Measurements from ENCODE around the gene CES3. TPM values are rescaled to one million over a fixed set of nuclear protein-coding genes. Genes with fewer than 3 reads are reported as not detected.

The CES3 gene
- total and polyA plus RNA-seq, 9 of the 15 experiments (the other 6 are each of a cell fraction or from before 2014, with no cell fraction given): 0.06 to 2.2 (median 0.68) TPM

DNA sequence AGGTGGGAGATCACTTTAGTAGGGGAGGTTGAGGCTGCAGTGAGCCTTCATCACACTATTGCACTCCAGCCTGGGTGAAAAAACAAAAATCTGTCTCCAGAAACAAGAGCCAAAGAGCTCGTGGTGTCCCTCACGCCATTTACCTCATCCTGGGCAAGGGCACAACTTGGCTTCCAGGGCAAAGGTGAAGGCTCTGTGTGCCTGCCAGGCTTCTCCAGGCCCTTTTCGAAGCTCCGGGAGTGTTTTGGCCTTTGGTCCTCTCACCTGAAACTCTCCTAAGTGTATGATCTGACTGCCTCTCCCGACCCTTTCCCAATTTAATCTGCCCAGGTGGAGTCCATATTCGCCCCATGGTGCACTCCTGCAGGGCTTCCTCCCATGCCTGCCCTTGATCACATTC, 11.6 kb upstream of the CES3 start:
- Histone ChIP-seq H3K27ac (ENCODE audit: extremely low read depth, low read depth, low read length) (no peak overlapping the region), H3K4me1 (replicated peaks in 1 of 2; ENCODE audit: control insufficient read depth in 2 of 2, insufficient read depth in 2 of 2, low read length in 2 of 2) (peaks cover 7 to 11% of the 10 kb centered on the region in 2 experiments; a peak in 1 of 5 replicates), H2AFZ (ENCODE audit: low read depth, low read length) (no peak overlapping the region), H4K20me1 (replicated peaks; ENCODE audit: control insufficient read depth, insufficient read depth, low read length) (no peaks in the 10 kb centered on the region), H3K9me3 (replicated peaks; ENCODE audit: control insufficient read depth, insufficient read depth, low read depth, low read length) (peaks cover 2% of the 10 kb centered on the region), H3K36me3 (ENCODE audit: control insufficient read depth, insufficient read depth, low read length) (no peaks in the 10 kb centered on the region), H3K9ac (ENCODE audit: insufficient read depth in 1 of 2, low read depth in 2 of 2, low read length in 2 of 2) (no peak overlapping the region), H3K27me3 (ENCODE audit: control insufficient read depth in 2 of 2, insufficient read depth in 2 of 2, low read length in 2 of 2) (no peaks in the 10 kb centered on the region), H3K9me1 (ENCODE audit: control insufficient read depth, insufficient read depth, low read length) (no peaks in the 10 kb centered on the region), H3K4me2 (ENCODE audit: insufficient read depth, low read length) (no peak overlapping the region), H3K79me2 (ENCODE audit: control insufficient read depth, insufficient read depth, low read length) (no peaks in the 10 kb centered on the region), H3K4me3 (no peak overlapping the region)
- DNase-seq (ENCODE audit: extremely low read depth in 1 of 4, low spot score in 3 of 4): no peak
- ATAC-seq: no peak
- ChIA-PET CTCF (ENCODE audit: low intra/inter-chr PET ratio) (no interaction called here), POLR2A (no interaction called here)
- in situ Hi-C loops (cut with MboI) (no loop called here), intact Hi-C loops (cut with micrococcal nuclease) (loop anchor here (5.0 kb wide), 2 partner anchors 52 to 153 kb away; no protein-coding TSS in a partner anchor)
- no peak for FAIRE-seq
- 45% methylated on average over 6 of the region's 6 CpGs for WGBS (ENCODE audit: insufficient coverage, low coverage, missing lambda C conversion rate)
- BruUV-seq (replicated peaks): no TSS peak
- TF ChIP-seq, protein P1, sequence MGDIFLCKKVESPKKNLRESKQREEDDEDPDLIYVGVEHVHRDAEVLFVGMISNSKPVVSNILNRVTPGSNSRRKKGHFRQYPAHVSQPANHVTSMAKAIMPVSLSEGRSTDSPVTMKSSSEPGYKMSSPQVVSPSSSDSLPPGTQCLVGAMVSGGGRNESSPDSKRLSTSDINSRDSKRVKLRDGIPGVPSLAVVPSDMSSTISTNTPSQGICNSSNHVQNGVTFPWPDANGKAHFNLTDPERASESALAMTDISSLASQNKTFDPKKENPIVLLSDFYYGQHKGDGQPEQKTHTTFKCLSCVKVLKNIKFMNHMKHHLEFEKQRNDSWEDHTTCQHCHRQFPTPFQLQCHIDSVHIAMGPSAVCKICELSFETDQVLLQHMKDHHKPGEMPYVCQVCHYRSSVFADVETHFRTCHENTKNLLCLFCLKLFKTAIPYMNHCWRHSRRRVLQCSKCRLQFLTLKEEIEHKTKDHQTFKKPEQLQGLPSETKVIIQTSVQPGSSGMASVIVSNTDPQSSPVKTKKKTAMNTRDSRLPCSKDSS (IDR thresholded peaks at IDR 0.05; ENCODE audit: low read depth, partially characterized antibody): no peak
- TF ChIP-seq ZNF184 (CRISPR knock-in tag; IDR thresholded peaks at IDR 0.05) (no peak), KDM1A (IDR thresholded peaks at IDR 0.05) (no peak), CHD1 (IDR thresholded peaks at IDR 0.05; ENCODE audit: low read length) (no peak), NEUROD1 (IDR thresholded peaks at IDR 0.05; ENCODE audit: borderline replicate concordance, low read depth, low read length, partially characterized antibody) (no peak), BCOR (IDR thresholded peaks at IDR 0.05) (no peak), BHLHE40 (IDR thresholded peaks at IDR 0.05; ENCODE audit: low read length) (no peak), JUND (IDR thresholded peaks at IDR 0.05; ENCODE audit: borderline replicate concordance, low read depth, low read length) (no peak), JUND (tag; IDR thresholded peaks at IDR 0.05; ENCODE audit: borderline replicate concordance, low read depth, low read length) (no peak), CBX2 (IDR thresholded peaks at IDR 0.05; ENCODE audit: insufficient read depth, low read length, poor library complexity, severe bottlenecking) (no peak), CHCHD3 (CRISPR knock-in tag; IDR thresholded peaks at IDR 0.05) (no peak), HLTF (IDR thresholded peaks at IDR 0.05) (no peak)
- TF ChIP-seq, protein P2, sequence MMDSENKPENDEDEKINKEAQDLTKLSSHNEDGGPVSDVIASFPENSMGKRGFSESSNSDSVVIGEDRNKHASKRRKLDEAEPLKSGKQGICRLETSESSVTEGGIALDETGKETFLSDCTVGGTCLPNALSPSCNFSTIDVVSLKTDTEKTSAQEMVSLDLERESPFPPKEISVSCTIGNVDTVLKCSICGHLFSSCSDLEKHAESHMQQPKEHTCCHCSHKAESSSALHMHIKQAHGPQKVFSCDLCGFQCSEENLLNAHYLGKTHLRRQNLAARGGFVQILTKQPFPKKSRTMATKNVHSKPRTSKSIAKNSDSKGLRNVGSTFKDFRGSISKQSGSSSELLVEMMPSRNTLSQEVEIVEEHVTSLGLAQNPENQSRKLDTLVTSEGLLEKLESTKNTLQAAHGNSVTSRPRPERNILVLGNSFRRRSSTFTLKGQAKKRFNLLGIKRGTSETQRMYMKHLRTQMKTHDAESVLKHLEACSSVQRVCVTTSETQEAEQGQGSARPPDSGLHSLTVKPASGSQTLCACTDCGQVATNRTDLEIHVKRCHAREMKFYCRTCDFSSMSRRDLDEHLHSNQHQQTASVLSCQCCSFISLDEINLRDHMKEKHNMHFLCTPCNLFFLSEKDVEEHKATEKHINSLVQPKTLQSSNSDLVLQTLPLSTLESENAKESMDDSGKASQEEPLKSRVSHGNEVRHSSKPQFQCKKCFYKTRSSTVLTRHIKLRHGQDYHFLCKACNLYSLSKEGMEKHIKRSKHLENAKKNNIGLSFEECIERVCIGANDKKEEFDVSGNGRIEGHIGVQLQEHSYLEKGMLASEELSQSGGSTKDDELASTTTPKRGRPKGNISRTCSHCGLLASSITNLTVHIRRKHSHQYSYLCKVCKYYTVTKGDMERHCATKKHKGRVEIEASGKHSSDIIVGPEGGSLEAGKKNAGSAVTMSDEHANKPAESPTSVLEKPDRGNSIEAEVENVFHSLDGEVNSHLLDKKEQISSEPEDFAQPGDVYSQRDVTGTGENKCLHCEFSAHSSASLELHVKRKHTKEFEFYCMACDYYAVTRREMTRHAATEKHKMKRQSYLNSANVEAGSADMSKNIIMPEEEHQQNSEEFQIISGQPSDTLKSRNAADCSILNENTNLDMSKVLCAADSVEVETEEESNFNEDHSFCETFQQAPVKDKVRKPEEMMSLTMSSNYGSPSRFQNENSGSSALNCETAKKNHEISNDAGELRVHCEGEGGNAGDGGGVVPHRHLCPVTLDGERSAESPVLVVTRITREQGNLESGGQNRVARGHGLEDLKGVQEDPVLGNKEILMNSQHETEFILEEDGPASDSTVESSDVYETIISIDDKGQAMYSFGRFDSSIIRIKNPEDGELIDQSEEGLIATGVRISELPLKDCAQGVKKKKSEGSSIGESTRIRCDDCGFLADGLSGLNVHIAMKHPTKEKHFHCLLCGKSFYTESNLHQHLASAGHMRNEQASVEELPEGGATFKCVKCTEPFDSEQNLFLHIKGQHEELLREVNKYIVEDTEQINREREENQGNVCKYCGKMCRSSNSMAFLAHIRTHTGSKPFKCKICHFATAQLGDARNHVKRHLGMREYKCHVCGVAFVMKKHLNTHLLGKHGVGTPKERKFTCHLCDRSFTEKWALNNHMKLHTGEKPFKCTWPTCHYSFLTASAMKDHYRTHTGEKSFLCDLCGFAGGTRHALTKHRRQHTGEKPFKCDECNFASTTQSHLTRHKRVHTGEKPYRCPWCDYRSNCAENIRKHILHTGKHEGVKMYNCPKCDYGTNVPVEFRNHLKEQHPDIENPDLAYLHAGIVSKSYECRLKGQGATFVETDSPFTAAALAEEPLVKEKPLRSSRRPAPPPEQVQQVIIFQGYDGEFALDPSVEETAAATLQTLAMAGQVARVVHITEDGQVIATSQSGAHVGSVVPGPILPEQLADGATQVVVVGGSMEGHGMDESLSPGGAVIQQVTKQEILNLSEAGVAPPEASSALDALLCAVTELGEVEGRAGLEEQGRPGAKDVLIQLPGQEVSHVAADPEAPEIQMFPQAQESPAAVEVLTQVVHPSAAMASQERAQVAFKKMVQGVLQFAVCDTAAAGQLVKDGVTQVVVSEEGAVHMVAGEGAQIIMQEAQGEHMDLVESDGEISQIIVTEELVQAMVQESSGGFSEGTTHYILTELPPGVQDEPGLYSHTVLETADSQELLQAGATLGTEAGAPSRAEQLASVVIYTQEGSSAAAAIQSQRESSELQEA (IDR thresholded peaks at IDR 0.05; ENCODE audit: low read depth): no peak

All from K562 (cell line).